Measurements from ENCODE around the gene SNX7.
A peak's percentile ranks its signal among the peaks of the same experiment; 100 is the strongest.

The SNX7 gene

GRCh38 chr1:98702976-98703375, 41.5 kb downstream of the SNX7 start:
- H3K27ac ChIP-seq (ENCODE audit: low read length, poor library complexity, severe bottlenecking): no peak overlapping the region
- no peak overlapping the region for H2BK15ac ChIP-seq (ENCODE audit: low read depth, poor library complexity, severe bottlenecking)
- no peaks in the 10 kb centered on the region for H3K9me3 ChIP-seq (ENCODE audit: control insufficient read depth, low read length)
- no peak overlapping the region for H2BK120ac ChIP-seq (ENCODE audit: low read depth, low read length)
- DNase-seq: peak; percentile 25
- no peak overlapping the region for H3K4me2 ChIP-seq (ENCODE audit: low read length, poor library complexity, severe bottlenecking)
- no peak overlapping the region for H3K4ac ChIP-seq (ENCODE audit: low read depth in 1 of 2, low read length in 2 of 2)
- H3K14ac ChIP-seq (ENCODE audit: low read length in 2 of 2): no peak overlapping the region
- H2BK5ac ChIP-seq (ENCODE audit: low read depth, low read length, poor library complexity, severe bottlenecking): no peak overlapping the region
- peaks cover 0 to 35% of the 10 kb centered on the region in 2 experiments for H3K36me3 ChIP-seq (ENCODE audit: control insufficient read depth in 1 of 2, insufficient read depth in 2 of 2, low read depth in 1 of 2, low read length in 2 of 2)
- H3K4me3 ChIP-seq (ENCODE audit: insufficient read depth in 1 of 2, low read depth in 1 of 2, low read length in 2 of 2): no peak overlapping the region
- H3K23ac ChIP-seq (ENCODE audit: low read length in 2 of 2): no peak overlapping the region
- H4K91ac ChIP-seq (ENCODE audit: low read length): no peak overlapping the region
- H3K9ac ChIP-seq (ENCODE audit: low read length): no peak overlapping the region
- H3K18ac ChIP-seq (ENCODE audit: low read depth in 1 of 2, low read length in 2 of 2): no peak overlapping the region
- H2AFZ ChIP-seq (ENCODE audit: low read depth, low read length): no peak overlapping the region
- no CpG with 5 or more reads among the region's 1 CpG for WGBS
- H2AK5ac ChIP-seq (ENCODE audit: low read length, severe bottlenecking): no peak overlapping the region
- no peaks in the 10 kb centered on the region for H3K27me3 ChIP-seq (ENCODE audit: control insufficient read depth in 1 of 2, insufficient read depth in 1 of 2, low read length in 2 of 2)
- peaks cover 5% of the 10 kb centered on the region for H3K79me1 ChIP-seq (replicated peaks; ENCODE audit: low read length, poor library complexity, severe bottlenecking)
- no peak overlapping the region for H2BK12ac ChIP-seq (ENCODE audit: low read length in 2 of 2)
- H4K8ac ChIP-seq (ENCODE audit: low read length): no peak overlapping the region
- no peaks in the 10 kb centered on the region for H3K4me1 ChIP-seq (ENCODE audit: control insufficient read depth, insufficient read depth, low read depth, low read length)

GRCh38 chr1:98704474-98704873, 43.0 kb downstream of the SNX7 start:
- H2BK15ac ChIP-seq (ENCODE audit: low read depth, poor library complexity, severe bottlenecking): no peak overlapping the region
- H2BK120ac ChIP-seq (ENCODE audit: low read depth, low read length): no peak overlapping the region
- no peak overlapping the region for H3K4me3 ChIP-seq (ENCODE audit: insufficient read depth in 1 of 2, low read depth in 1 of 2, low read length in 2 of 2)
- H2BK5ac ChIP-seq (ENCODE audit: low read depth, low read length, poor library complexity, severe bottlenecking): no peak overlapping the region
- no peak overlapping the region for H3K14ac ChIP-seq (ENCODE audit: low read length in 2 of 2)
- H3K9ac ChIP-seq (ENCODE audit: low read length): no peak overlapping the region
- no peaks in the 10 kb centered on the region for H3K27me3 ChIP-seq (ENCODE audit: control insufficient read depth in 1 of 2, insufficient read depth in 1 of 2, low read length in 2 of 2)
- H2AFZ ChIP-seq (ENCODE audit: low read depth, low read length): no peak overlapping the region
- H3K27ac ChIP-seq (ENCODE audit: low read length, poor library complexity, severe bottlenecking): no peak overlapping the region
- peak; percentile 9 for DNase-seq
- no peak overlapping the region for H2AK5ac ChIP-seq (ENCODE audit: low read length, severe bottlenecking)
- H3K79me1 ChIP-seq (replicated peaks; ENCODE audit: low read length, poor library complexity, severe bottlenecking): peaks cover 9% of the 10 kb centered on the region
- no peak overlapping the region for H4K91ac ChIP-seq (ENCODE audit: low read length)
- H3K9me3 ChIP-seq (ENCODE audit: control insufficient read depth, low read length): no peaks in the 10 kb centered on the region
- H3K4ac ChIP-seq (ENCODE audit: low read depth in 1 of 2, low read length in 2 of 2): no peak overlapping the region
- WGBS: 94% methylated on average over 4 of the region's 4 CpGs
- H3K4me2 ChIP-seq (ENCODE audit: low read length, poor library complexity, severe bottlenecking): no peak overlapping the region
- H3K18ac ChIP-seq (ENCODE audit: low read depth in 1 of 2, low read length in 2 of 2): no peak overlapping the region
- H4K8ac ChIP-seq (ENCODE audit: low read length): no peak overlapping the region
- no peaks in the 10 kb centered on the region for H3K4me1 ChIP-seq (ENCODE audit: control insufficient read depth, insufficient read depth, low read depth, low read length)
- H3K36me3 ChIP-seq (ENCODE audit: control insufficient read depth in 1 of 2, insufficient read depth in 2 of 2, low read depth in 1 of 2, low read length in 2 of 2): peaks cover 0 to 34% of the 10 kb centered on the region in 2 experiments
- H3K23ac ChIP-seq (ENCODE audit: low read length in 2 of 2): no peak overlapping the region
- no peak overlapping the region for H2BK12ac ChIP-seq (ENCODE audit: low read length in 2 of 2)

GRCh38 chr1:98704971-98705370, 43.5 kb downstream of the SNX7 start:
- no CpG with 5 or more reads among the region's 1 CpG for WGBS
- no peaks in the 10 kb centered on the region for H3K27me3 ChIP-seq (ENCODE audit: control insufficient read depth in 1 of 2, insufficient read depth in 1 of 2, low read length in 2 of 2)
- no peak overlapping the region for H3K23ac ChIP-seq (ENCODE audit: low read length in 2 of 2)
- H4K91ac ChIP-seq (ENCODE audit: low read length): no peak overlapping the region
- H3K18ac ChIP-seq (ENCODE audit: low read depth in 1 of 2, low read length in 2 of 2): no peak overlapping the region
- no peak overlapping the region for H2BK15ac ChIP-seq (ENCODE audit: low read depth, poor library complexity, severe bottlenecking)
- no peak overlapping the region for H2BK5ac ChIP-seq (ENCODE audit: low read depth, low read length, poor library complexity, severe bottlenecking)
- H3K79me1 ChIP-seq (replicated peaks; ENCODE audit: low read length, poor library complexity, severe bottlenecking): peaks cover 9% of the 10 kb centered on the region
- H3K9ac ChIP-seq (ENCODE audit: low read length): no peak overlapping the region
- no peak overlapping the region for H3K4me3 ChIP-seq (ENCODE audit: insufficient read depth in 1 of 2, low read depth in 1 of 2, low read length in 2 of 2)
- H2BK120ac ChIP-seq (ENCODE audit: low read depth, low read length): no peak overlapping the region
- DNase-seq: no peak
- no peak overlapping the region for H4K8ac ChIP-seq (ENCODE audit: low read length)
- H3K9me3 ChIP-seq (ENCODE audit: control insufficient read depth, low read length): no peaks in the 10 kb centered on the region
- no peak overlapping the region for H3K4me2 ChIP-seq (ENCODE audit: low read length, poor library complexity, severe bottlenecking)
- no peak overlapping the region for H3K27ac ChIP-seq (ENCODE audit: low read length, poor library complexity, severe bottlenecking)
- no peak overlapping the region for H2BK12ac ChIP-seq (ENCODE audit: low read length in 2 of 2)
- no peak overlapping the region for H2AK5ac ChIP-seq (ENCODE audit: low read length, severe bottlenecking)
- no peak overlapping the region for H3K4ac ChIP-seq (ENCODE audit: low read depth in 1 of 2, low read length in 2 of 2)
- H3K36me3 ChIP-seq (ENCODE audit: control insufficient read depth in 1 of 2, insufficient read depth in 2 of 2, low read depth in 1 of 2, low read length in 2 of 2): peaks cover 0 to 34% of the 10 kb centered on the region in 2 experiments
- H2AFZ ChIP-seq (ENCODE audit: low read depth, low read length): no peak overlapping the region
- H3K4me1 ChIP-seq (ENCODE audit: control insufficient read depth, insufficient read depth, low read depth, low read length): no peaks in the 10 kb centered on the region
- H3K14ac ChIP-seq (ENCODE audit: low read length in 2 of 2): no peak overlapping the region

GRCh38 chr1:98705591-98705990, 44.1 kb downstream of the SNX7 start:
- Histone ChIP-seq H3K27ac (ENCODE audit: low read length, poor library complexity, severe bottlenecking) (no peak overlapping the region), H3K27me3 (ENCODE audit: control insufficient read depth in 1 of 2, insufficient read depth in 1 of 2, low read length in 2 of 2) (no peaks in the 10 kb centered on the region), H3K4me2 (ENCODE audit: low read length, poor library complexity, severe bottlenecking) (no peak overlapping the region), H4K8ac (ENCODE audit: low read length) (no peak overlapping the region), H3K9me3 (ENCODE audit: control insufficient read depth, low read length) (no peaks in the 10 kb centered on the region), H3K4me3 (ENCODE audit: insufficient read depth in 1 of 2, low read depth in 1 of 2, low read length in 2 of 2) (no peak overlapping the region), H2BK5ac (ENCODE audit: low read depth, low read length, poor library complexity, severe bottlenecking) (no peak overlapping the region), H3K4ac (ENCODE audit: low read depth in 1 of 2, low read length in 2 of 2) (no peak overlapping the region), H3K18ac (ENCODE audit: low read depth in 1 of 2, low read length in 2 of 2) (no peak overlapping the region), H3K14ac (ENCODE audit: low read length in 2 of 2) (no peak overlapping the region), H4K91ac (ENCODE audit: low read length) (no peak overlapping the region), H2AK5ac (ENCODE audit: low read length, severe bottlenecking) (no peak overlapping the region), H3K79me1 (replicated peaks; ENCODE audit: low read length, poor library complexity, severe bottlenecking) (peaks cover 9% of the 10 kb centered on the region), H3K23ac (ENCODE audit: low read length in 2 of 2) (no peak overlapping the region), H2AFZ (ENCODE audit: low read depth, low read length) (no peak overlapping the region), H2BK120ac (ENCODE audit: low read depth, low read length) (no peak overlapping the region), H2BK12ac (ENCODE audit: low read length in 2 of 2) (no peak overlapping the region), H3K36me3 (ENCODE audit: control insufficient read depth in 1 of 2, insufficient read depth in 2 of 2, low read depth in 1 of 2, low read length in 2 of 2) (peaks cover 0 to 40% of the 10 kb centered on the region in 2 experiments), H3K9ac (ENCODE audit: low read length) (no peak overlapping the region), H3K4me1 (ENCODE audit: control insufficient read depth, insufficient read depth, low read depth, low read length) (no peaks in the 10 kb centered on the region), H2BK15ac (ENCODE audit: low read depth, poor library complexity, severe bottlenecking) (no peak overlapping the region)
- no peak for DNase-seq
- 94% methylated on average over 2 of the region's 2 CpGs for WGBS
